HFF-Myc (cell line): Measurements from ENCODE around the gene IFT88.

Experiments
- DNase-seq: peaks from one replicate; pipeline ENCODE4 v3.0.0-alpha.2; 2011; ENCODE audit warnings: low read depth; ENCODE audit errors: extremely low read depth
- H3K4me3 ChIP-seq: replicated peaks from 2 replicates; pipeline ENCODE4 v1.5.1; 2011; ENCODE audit warnings: low read depth, mild to moderate bottlenecking, control low read depth, low read length
- CTCF ChIP-seq: IDR thresholded peaks from 2 replicates; pipeline ENCODE4 v1.5.1; 2012; ENCODE audit warnings: mild to moderate bottlenecking, low read depth, low read length, control low read depth; ENCODE audit errors: missing control alignments

Gene IFT88

GRCh38 chr13:20709782-20710181 lies 142.8 kb downstream of the IFT88 start:
- no peak for DNase-seq
- no peak for TF ChIP-seq CTCF
- no peak overlapping the region for H3K4me3 ChIP-seq

GRCh38 chr13:20711301-20712044 lies 144.5 kb downstream of the IFT88 start:
- H3K4me3 ChIP-seq: no peak overlapping the region
- TF ChIP-seq CTCF: no peak
- no peak for DNase-seq

GRCh38 chr13:20713014-20713376 lies 146.0 kb downstream of the IFT88 start:
- H3K4me3 ChIP-seq: peak overlapping the region; percentile 19
- TF ChIP-seq CTCF: no peak
- no peak for DNase-seq

GRCh38 chr13:20713751-20714150 lies 146.8 kb downstream of the IFT88 start:
- no peak for TF ChIP-seq CTCF
- DNase-seq: no peak
- no peak overlapping the region for H3K4me3 ChIP-seq

GRCh38 chr13:20714161-20714560 lies 147.2 kb downstream of the IFT88 start:
- no peak for DNase-seq
- H3K4me3 ChIP-seq: no peak overlapping the region
- no peak for TF ChIP-seq CTCF

GRCh38 chr13:20714563-20715329 lies 147.8 kb downstream of the IFT88 start:
- no peak overlapping the region for H3K4me3 ChIP-seq
- DNase-seq: no peak
- no peak for TF ChIP-seq CTCF
